Prostate gland (tissue), 2 donors: ENCODE data around the gene RFX7. TPM values are rescaled to one million over a fixed set of nuclear protein-coding genes. Genes with fewer than 3 reads are reported as not detected.
A peak's percentile ranks its signal among the peaks of the same experiment; 100 is the strongest.

Source experiments
- DNase-seq: peaks from one replicate; pipeline ENCODE4 v3.0.0-alpha.2; 2019; ENCODE audit warnings: low spot score
- H3K27ac ChIP-seq, 2 donors: fragments of 200-600 bp; sonication (generic); 2 replicates each; pipeline ENCODE4 v1.5.1; 2017 to 2019
- H3K27me3 ChIP-seq: fragments of 200-600 bp; sonication (generic); replicated peaks from 2 replicates; pipeline ENCODE4 v1.5.1; 2019; ENCODE audit not compliant: insufficient read depth
- H3K36me3 ChIP-seq, 2 donors: fragments of 200-600 bp; sonication (generic); 1 replicate in 1 of 2; 2 replicates in 1 of 2; pipeline versions ENCODE4 v1.5.1 to v1.8.1; 2017 to 2019
- H3K4me1 ChIP-seq: fragments of 200-600 bp; sonication (generic); replicated peaks from 2 replicates; pipeline ENCODE4 v1.5.1; 2019
- H3K4me3 ChIP-seq, 2 donors: fragments of 200-600 bp; sonication (generic); 2 replicates each; pipeline ENCODE4 v1.5.1; 2017 to 2019
- H3K9me3 ChIP-seq: fragments of 200-600 bp; sonication (generic); 2 replicates; pipeline ENCODE4 v1.5.1; 2017
- POLR2A ChIP-seq: fragments of 450-650 bp; IDR thresholded peaks from one replicate; pipeline ENCODE4 v1.6.1; 2016; ENCODE audit warnings: antibody characterized with exemption, mild to moderate bottlenecking
- POLR2AphosphoS5 ChIP-seq: sonication (generic); formaldehyde crosslinking; IDR thresholded peaks from one replicate; pipeline ENCODE4 v1.6.1; 2017; ENCODE audit warnings: antibody characterized with exemption
- WGBS: methylation state at CpG from one replicate; pipeline ENCODE4 v1.1.5; 2018; 5-methylcytosine and 5-hydroxymethylcytosine counted together
- intact Hi-C: fragments of 100-400 bp; cut with DNase I; formaldehyde crosslinking; loops from one replicate; pipeline ENCODE4 v1.14.2; 2022
- total RNA-seq, 2 donors: library from RNA; depleted of rRNA; stranded (reverse); fragments of >200 nt; gene quantifications; one replicate each; pipeline ENCODE4 v1.1.0, GENCODE V29; 2016
- TF ChIP-seq, protein P1 (sequence below), 4 experiments: fragments of 200-600 bp in 2 of 4; fragments of 450-650 bp in 2 of 4; sonication (generic) in 2 of 4; IDR thresholded peaks; 1 replicate in 3 of 4; 2 replicates in 1 of 4; pipeline ENCODE4 v1.5.1; 2016 to 2019; ENCODE audit warnings: antibody characterized with exemption in 4 of 4, mild to moderate bottlenecking in 2 of 4, moderate library complexity in 2 of 4

RFX7 gene
- total RNA-seq, 2 donors from 2014 or later, result 9.3 to 15.1 TPM

DNA sequence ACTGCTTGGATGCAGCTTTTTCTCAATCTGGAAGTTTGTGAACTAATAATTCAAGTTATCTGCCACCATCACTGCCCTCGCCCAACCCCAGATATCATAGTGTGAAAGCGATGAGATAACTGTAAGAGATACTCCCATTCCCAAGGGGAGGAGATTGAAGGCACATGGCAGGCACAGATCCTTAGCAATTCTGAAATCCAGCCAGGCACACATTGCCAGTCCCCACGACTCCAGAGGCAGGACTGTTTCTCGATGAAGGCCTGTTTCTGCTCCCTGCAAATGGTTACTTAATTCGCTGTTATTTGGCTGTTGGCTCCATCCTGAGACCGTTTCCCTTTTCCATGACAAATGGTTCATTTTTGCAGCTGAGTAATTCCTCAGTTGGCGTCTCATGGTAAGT is 187.1 kb downstream of the RFX7 start:
- Histone ChIP-seq H3K36me3 (no peaks in the 10 kb centered on the region), H3K4me1 (no peaks in the 10 kb centered on the region), H3K4me3 (no peak overlapping the region), H3K27me3 (no peaks in the 10 kb centered on the region), H3K9me3 (no peaks in the 10 kb centered on the region), H3K27ac (no peak overlapping the region)
- no peak for DNase-seq
- intact Hi-C loops, result loop anchor here (10.0 kb wide), 1 partner anchor 412 kb away; no protein-coding TSS in a partner anchor
- no peak for TF ChIP-seq POLR2AphosphoS5
- no peak for TF ChIP-seq POLR2A
- TF ChIP-seq, protein P1, sequence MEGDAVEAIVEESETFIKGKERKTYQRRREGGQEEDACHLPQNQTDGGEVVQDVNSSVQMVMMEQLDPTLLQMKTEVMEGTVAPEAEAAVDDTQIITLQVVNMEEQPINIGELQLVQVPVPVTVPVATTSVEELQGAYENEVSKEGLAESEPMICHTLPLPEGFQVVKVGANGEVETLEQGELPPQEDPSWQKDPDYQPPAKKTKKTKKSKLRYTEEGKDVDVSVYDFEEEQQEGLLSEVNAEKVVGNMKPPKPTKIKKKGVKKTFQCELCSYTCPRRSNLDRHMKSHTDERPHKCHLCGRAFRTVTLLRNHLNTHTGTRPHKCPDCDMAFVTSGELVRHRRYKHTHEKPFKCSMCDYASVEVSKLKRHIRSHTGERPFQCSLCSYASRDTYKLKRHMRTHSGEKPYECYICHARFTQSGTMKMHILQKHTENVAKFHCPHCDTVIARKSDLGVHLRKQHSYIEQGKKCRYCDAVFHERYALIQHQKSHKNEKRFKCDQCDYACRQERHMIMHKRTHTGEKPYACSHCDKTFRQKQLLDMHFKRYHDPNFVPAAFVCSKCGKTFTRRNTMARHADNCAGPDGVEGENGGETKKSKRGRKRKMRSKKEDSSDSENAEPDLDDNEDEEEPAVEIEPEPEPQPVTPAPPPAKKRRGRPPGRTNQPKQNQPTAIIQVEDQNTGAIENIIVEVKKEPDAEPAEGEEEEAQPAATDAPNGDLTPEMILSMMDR (IDR thresholded peaks at IDR 0.05), result no peak
- 80% methylated on average over 7 of the region's 7 CpGs for WGBS

DNA sequence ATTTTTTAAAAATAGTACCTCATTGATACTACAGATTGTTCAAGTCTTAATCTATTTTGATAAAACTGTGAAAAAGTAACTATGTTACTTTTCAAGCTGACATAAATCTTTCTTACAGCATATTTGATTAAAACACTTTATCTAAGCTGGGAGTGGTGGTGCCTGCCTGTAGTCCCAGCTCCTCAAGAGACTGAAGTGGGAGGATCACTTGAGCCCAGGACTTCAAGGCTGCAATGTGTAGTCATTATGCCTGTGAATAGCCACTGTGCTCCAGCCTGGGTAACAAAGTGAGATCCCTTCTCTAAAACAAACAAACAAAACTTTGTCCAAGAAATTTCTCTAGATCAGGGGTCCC is 190.7 kb downstream of the RFX7 start:
- Histone ChIP-seq H3K9me3 (no peaks in the 10 kb centered on the region), H3K4me3 (no peak overlapping the region), H3K27me3 (no peaks in the 10 kb centered on the region), H3K27ac (no peak overlapping the region), H3K36me3 (no peaks in the 10 kb centered on the region), H3K4me1 (no peaks in the 10 kb centered on the region)
- no peak for DNase-seq
- TF ChIP-seq, protein P1 (IDR thresholded peaks at IDR 0.05), result no peak
- TF ChIP-seq POLR2AphosphoS5 (no peak), POLR2A (no peak)
- intact Hi-C loops, result loop anchor here (5.0 to 10.0 kb wide), 2 partner anchors 61 to 408 kb away; partner anchors contain the start of gene NEDD4

DNA sequence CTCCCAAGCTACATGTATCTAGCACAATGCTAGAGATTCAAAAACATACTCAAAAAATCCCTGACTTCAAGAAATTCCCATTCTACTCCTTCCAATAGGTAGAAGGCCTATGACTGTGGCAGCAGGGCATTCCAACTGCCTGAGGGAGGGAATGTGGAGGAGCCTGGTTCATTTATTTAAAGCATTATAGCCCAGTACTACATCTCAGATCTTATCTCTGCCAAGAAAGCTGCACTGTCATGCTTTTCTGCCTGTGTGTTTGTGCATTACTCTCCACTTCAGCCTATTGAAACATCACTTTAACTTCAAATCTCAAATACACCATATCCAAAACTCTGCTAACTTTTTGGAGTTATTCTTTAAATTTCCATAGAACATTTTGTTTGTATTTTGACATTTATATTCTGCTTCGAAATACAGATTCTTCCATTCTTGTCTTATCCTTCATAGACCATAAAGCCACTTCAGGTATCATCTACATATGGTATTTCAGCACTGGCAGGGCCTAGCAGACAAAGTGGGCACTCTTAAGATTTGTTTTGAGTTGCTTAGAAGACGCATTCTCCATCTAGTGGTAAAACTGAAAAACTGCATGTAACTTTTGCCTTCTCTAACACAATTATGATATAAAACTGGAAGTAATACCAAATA is 191.2 kb downstream of the RFX7 start:
- no peaks in the 10 kb centered on the region for H3K9me3 ChIP-seq
- H3K36me3 ChIP-seq, result no peaks in the 10 kb centered on the region
- TF ChIP-seq, protein P1 (IDR thresholded peaks at IDR 0.05), result peak in 3 of 4 experiments; percentile 58 to 74 (median 63)
- TF ChIP-seq POLR2A, result no peak
- TF ChIP-seq POLR2AphosphoS5, result no peak
- no peak for DNase-seq
- no peak overlapping the region for H3K27ac ChIP-seq
- intact Hi-C loops, result loop anchor here (5.0 to 10.0 kb wide), 2 partner anchors 60 to 408 kb away; partner anchors contain the start of gene NEDD4
- H3K4me1 ChIP-seq, result no peaks in the 10 kb centered on the region
- 7% methylated on average over 2 of the region's 2 CpGs for WGBS
- H3K27me3 ChIP-seq, result no peaks in the 10 kb centered on the region
- no peak overlapping the region for H3K4me3 ChIP-seq

DNA sequence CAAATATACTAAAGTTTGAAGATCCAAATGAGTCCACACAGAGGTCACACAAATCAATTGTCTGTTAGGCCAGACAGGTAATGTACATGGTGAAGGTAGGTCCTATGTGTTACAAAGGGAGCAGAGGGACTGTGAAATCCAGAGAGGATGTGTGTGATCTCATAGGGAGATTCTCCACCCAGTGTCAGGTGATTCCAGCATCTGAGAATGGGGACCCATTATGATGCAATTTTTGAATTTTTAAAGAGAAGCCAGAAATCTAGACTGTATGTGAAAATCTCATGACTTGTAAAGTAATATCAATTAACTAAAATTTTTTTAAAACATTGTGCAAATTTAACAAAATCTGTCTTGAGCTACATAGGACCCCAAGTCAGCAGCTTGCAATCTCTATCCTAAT is 192.0 kb downstream of the RFX7 start:
- no peak for DNase-seq
- TF ChIP-seq, protein P1 (IDR thresholded peaks at IDR 0.05), result no peak
- no peak for TF ChIP-seq POLR2AphosphoS5
- Histone ChIP-seq H3K9me3 (no peaks in the 10 kb centered on the region), H3K36me3 (no peaks in the 10 kb centered on the region), H3K4me1 (no peaks in the 10 kb centered on the region), H3K4me3 (no peak overlapping the region), H3K27me3 (no peaks in the 10 kb centered on the region), H3K27ac (no peak overlapping the region)
- intact Hi-C loops, result loop anchor here (5.0 to 10.0 kb wide), 2 partner anchors 59 to 407 kb away; partner anchors contain the start of gene NEDD4

DNA sequence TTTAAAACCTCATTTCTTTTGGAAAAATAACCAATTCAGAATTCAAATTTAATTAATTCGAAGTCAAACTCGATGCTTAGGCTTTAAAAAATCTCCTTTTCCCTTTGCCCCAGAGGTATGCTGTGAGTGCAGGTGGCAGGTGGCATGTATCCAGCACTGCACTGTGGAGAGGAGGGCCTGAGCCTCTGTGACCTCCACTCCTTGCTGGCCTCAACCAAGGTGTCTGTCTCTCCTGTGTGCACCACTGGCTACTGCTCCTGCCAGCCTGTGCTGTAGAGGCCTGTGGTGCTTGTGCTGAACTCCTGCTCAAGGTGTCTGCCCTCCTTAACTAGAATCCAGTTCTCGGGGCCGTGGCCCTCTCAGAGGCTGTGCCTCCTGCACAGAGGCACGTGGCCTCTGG is 194.1 kb downstream of the RFX7 start:
- WGBS, result 92% methylated on average over 5 of the region's 5 CpGs
- TF ChIP-seq, protein P1 (IDR thresholded peaks at IDR 0.05), result no peak
- no peak for TF ChIP-seq POLR2A
- no peak for TF ChIP-seq POLR2AphosphoS5
- no peak for DNase-seq
- H3K27me3 ChIP-seq, result no peaks in the 10 kb centered on the region
- H3K36me3 ChIP-seq, result no peaks in the 10 kb centered on the region
- H3K4me3 ChIP-seq, result no peak overlapping the region
- no peaks in the 10 kb centered on the region for H3K4me1 ChIP-seq
- intact Hi-C loops, result no loop called here
- H3K9me3 ChIP-seq, result no peaks in the 10 kb centered on the region
- H3K27ac ChIP-seq, result no peak overlapping the region
